Osteoblast (primary cell): ENCODE results near the gene SLC44A5. TPM values are rescaled to one million over a fixed set of nuclear protein-coding genes. Genes with fewer than 3 reads are reported as not detected.
"Not testable (repeated sequence)": the region's sequence is repeated elsewhere in the genome, so short reads cannot be mapped to it uniquely, and the experiment has no call there.

Source experiments
- DNase-seq: peaks from one replicate; pipeline ENCODE4 v3.0.0; 2011; ENCODE audit warnings: low spot score, mixed read lengths; ENCODE audit not compliant: insufficient read length; ENCODE audit errors: missing footprints
- H2AFZ ChIP-seq: 2 replicates; pipeline ENCODE4 v1.6.0; 2011; ENCODE audit warnings: mild to moderate bottlenecking, low read length
- H3K27ac ChIP-seq: 2 replicates; pipeline ENCODE4 v1.5.1; 2011; ENCODE audit warnings: mild to moderate bottlenecking, low read depth, low read length, moderate library complexity
- H3K27me3 ChIP-seq: 2 replicates; pipeline ENCODE4 v1.6.0; 2012; ENCODE audit warnings: mild to moderate bottlenecking, control low read depth, inconsistent platforms, low read length, moderate library complexity; ENCODE audit not compliant: insufficient read depth
- H3K36me3 ChIP-seq: 2 replicates; pipeline ENCODE4 v1.5.1; 2011; ENCODE audit warnings: mild to moderate bottlenecking, low read length, control low read depth, moderate library complexity; ENCODE audit not compliant: insufficient read depth
- H3K4me1 ChIP-seq: 2 replicates; pipeline ENCODE4 v1.5.1; 2011; ENCODE audit warnings: mild to moderate bottlenecking, low read length, control low read depth, moderate library complexity; ENCODE audit not compliant: insufficient read depth
- H3K4me2 ChIP-seq: 2 replicates; pipeline ENCODE4 v1.6.0; 2011; ENCODE audit warnings: mild to moderate bottlenecking, low read length; ENCODE audit not compliant: insufficient read depth
- H3K4me3 ChIP-seq: fragments of 200-600 bp; sonication (generic); 3 replicates; pipeline ENCODE4 v1.5.1; 2012; ENCODE audit warnings: mild to moderate bottlenecking, low read length, inconsistent platforms; ENCODE audit not compliant: insufficient read depth
- H3K79me2 ChIP-seq: 2 replicates; pipeline ENCODE4 v1.6.0; 2012; ENCODE audit warnings: mild to moderate bottlenecking, low read length, control low read depth, inconsistent platforms; ENCODE audit not compliant: insufficient read depth
- H3K9me3 ChIP-seq: 2 replicates; pipeline ENCODE4 v1.5.1; 2011; ENCODE audit warnings: low read depth, low read length, control low read depth
- H4K20me1 ChIP-seq: 2 replicates; pipeline ENCODE4 v1.6.0; 2012; ENCODE audit warnings: mild to moderate bottlenecking, low read length, control low read depth; ENCODE audit not compliant: insufficient read depth
- total RNA-seq: library from RNA; depleted of rRNA; stranded (reverse); fragments of >200 nt; gene quantifications from 2 replicates; pipeline ENCODE4 v1.2.3, GENCODE V29; 2012
- TF ChIP-seq, protein P1 (sequence below): IDR thresholded peaks from 2 replicates; pipeline ENCODE4 v1.5.1; 2011; ENCODE audit warnings: mild to moderate bottlenecking, low read depth, low read length, moderate library complexity; ENCODE audit errors: extremely low read depth

Gene SLC44A5
- total RNA-seq, 1 donor, result 0.36 TPM

DNA sequence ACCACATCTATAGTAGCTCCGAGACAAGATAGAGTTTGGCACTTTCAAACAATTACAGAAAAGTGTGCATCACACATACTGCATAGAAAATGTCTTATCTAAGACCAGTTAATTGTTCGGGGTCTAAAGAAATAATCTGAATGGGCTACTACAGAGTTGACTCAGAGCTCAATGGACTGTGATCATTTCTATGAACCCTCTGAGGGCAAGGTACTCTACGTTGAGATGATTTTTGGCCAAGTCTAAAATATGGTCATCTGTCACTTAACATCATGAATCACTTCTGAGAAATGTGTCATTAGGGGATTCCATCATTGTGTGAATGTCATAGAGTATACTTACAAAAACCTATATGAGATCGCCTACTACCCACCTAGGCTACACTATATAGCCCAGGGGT lies 123.5 kb downstream of the SLC44A5 start:
- Histone ChIP-seq H3K9me3 (no peaks in the 10 kb centered on the region), H3K4me1 (no peaks in the 10 kb centered on the region), H3K36me3 (no peaks in the 10 kb centered on the region), H3K4me2 (no peak overlapping the region), H2AFZ (no peak overlapping the region), H3K4me3 (no peak overlapping the region), H3K27ac (no peak overlapping the region), H3K27me3 (no peaks in the 10 kb centered on the region), H3K79me2 (no peaks in the 10 kb centered on the region), H4K20me1 (no peaks in the 10 kb centered on the region)
- DNase-seq, result no peak
- TF ChIP-seq, protein P1, sequence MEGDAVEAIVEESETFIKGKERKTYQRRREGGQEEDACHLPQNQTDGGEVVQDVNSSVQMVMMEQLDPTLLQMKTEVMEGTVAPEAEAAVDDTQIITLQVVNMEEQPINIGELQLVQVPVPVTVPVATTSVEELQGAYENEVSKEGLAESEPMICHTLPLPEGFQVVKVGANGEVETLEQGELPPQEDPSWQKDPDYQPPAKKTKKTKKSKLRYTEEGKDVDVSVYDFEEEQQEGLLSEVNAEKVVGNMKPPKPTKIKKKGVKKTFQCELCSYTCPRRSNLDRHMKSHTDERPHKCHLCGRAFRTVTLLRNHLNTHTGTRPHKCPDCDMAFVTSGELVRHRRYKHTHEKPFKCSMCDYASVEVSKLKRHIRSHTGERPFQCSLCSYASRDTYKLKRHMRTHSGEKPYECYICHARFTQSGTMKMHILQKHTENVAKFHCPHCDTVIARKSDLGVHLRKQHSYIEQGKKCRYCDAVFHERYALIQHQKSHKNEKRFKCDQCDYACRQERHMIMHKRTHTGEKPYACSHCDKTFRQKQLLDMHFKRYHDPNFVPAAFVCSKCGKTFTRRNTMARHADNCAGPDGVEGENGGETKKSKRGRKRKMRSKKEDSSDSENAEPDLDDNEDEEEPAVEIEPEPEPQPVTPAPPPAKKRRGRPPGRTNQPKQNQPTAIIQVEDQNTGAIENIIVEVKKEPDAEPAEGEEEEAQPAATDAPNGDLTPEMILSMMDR, result no peak

DNA sequence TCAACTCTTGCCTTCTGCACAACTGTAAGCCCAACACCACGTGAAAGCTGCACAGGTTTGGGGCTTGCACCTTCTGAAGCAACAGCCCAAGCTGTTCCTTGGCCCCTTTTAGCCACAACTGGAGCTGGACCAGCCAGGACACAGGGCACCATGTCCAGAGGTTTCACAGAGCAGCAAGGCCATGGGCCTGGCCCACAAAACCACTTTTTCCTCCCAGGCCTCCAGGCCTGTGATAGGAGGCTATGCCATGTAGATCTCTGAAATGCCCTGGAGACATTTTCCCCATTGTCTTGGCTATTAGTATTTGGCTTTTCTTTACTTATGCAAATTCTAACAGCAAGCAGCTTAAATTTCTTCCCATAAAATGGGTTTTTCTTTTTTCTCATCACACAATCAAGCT lies 126.1 kb downstream of the SLC44A5 start:
- Histone ChIP-seq H3K4me3 (no peak overlapping the region), H3K27me3 (no peaks in the 10 kb centered on the region), H3K79me2 (no peaks in the 10 kb centered on the region), H3K4me2 (no peak overlapping the region), H3K36me3 (no peaks in the 10 kb centered on the region), H3K4me1 (no peaks in the 10 kb centered on the region), H2AFZ (no peak overlapping the region), H3K27ac (no peak overlapping the region), H4K20me1 (no peaks in the 10 kb centered on the region), H3K9me3 (no peaks in the 10 kb centered on the region)
- TF ChIP-seq, protein P1, result no peak
- DNase-seq, result no peak

DNA sequence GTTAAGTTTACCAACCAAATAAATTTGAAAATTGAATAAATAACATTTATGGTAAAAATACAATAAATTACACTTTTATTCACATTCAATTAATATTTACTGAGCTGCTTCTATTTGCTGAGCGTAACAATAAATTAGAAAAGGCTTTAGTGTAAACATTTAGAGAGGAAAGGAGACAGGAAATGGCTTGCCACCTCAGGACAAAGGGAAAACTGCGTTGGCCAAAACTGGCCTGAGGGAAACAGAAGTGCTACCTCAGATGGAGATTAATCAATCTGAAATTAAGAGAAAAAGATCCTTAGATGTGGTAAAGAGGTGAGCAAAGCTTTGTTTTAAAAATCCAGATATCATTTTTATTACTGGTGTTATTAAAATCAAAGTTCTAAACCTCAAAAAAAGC lies 128.0 kb downstream of the SLC44A5 start:
- Histone ChIP-seq H3K4me1 (no peaks in the 10 kb centered on the region), H3K4me2 (no peak overlapping the region), H3K79me2 (no peaks in the 10 kb centered on the region), H4K20me1 (no peaks in the 10 kb centered on the region), H3K4me3 (no peak overlapping the region), H3K9me3 (no peaks in the 10 kb centered on the region), H3K27me3 (no peaks in the 10 kb centered on the region), H3K27ac (no peak overlapping the region), H2AFZ (no peak overlapping the region), H3K36me3 (no peaks in the 10 kb centered on the region)
- DNase-seq, result no peak
- TF ChIP-seq, protein P1, result no peak

DNA sequence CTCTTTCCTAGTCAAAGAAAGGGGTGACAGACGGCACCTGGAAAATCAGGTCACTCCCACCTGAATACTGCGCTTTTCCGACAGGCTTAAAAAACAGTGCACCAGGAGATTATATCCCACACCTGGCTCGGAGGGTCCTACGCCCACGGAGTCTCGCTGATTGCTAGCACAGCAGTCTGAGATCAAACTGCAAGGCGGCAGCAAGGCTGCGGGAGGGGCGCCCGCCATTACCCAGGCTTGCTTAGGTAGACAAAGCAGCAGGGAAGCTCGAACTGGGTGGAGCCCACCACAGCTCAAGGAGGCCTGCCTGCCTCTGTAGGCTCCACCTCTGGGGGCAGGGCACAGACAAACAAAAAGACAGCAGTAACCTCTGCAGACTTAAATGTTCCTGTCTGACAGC lies 134.4 kb downstream of the SLC44A5 start:
- not testable (repeated sequence) for H3K4me3 ChIP-seq, H3K79me2 ChIP-seq, H4K20me1 ChIP-seq, DNase-seq, H2AFZ ChIP-seq, H3K4me1 ChIP-seq, H3K4me2 ChIP-seq, H3K36me3 ChIP-seq, H3K27me3 ChIP-seq, H3K9me3 ChIP-seq, H3K27ac ChIP-seq
